ENCODE results near the gene PLEKHA4. TPM values are rescaled to one million over a fixed set of nuclear protein-coding genes. Genes with fewer than 3 reads are reported as not detected.

PLEKHA4 gene
- total and polyA plus RNA-seq, 9 of the 15 experiments (the other 6 are each of a cell fraction or from before 2014, with no cell fraction given): 0.07 to 30.8 (median 11.4) TPM

- TF ChIP-seq CXXC5 (CRISPR knock-in tag; IDR thresholded peaks at IDR 0.05) (peak; percentile 87), BCL6 (CRISPR knock-in tag; IDR thresholded peaks at IDR 0.05) (peak; percentile 86), ZKSCAN8 (CRISPR knock-in tag; IDR thresholded peaks at IDR 0.05) (peak; percentile 84), ZFP1 (CRISPR knock-in tag; IDR thresholded peaks at IDR 0.05) (peak; percentile 63; the same call in 1 of the 2 replicates), ZNF140 (CRISPR knock-in tag; IDR thresholded peaks at IDR 0.05) (peak; percentile 80; the same call in 1 of the 2 replicates), DIDO1 (tag; IDR thresholded peaks at IDR 0.05; ENCODE audit: low read depth) (peak; percentile 80), ZNF347 (CRISPR knock-in tag; IDR thresholded peaks at IDR 0.05; ENCODE audit: low read depth) (peak; percentile 79; the same call in 1 of the 2 replicates), FOXJ3 (CRISPR knock-in tag; IDR thresholded peaks at IDR 0.05) (peak; percentile 42; the same call in 1 of the 2 replicates), MAZ (CRISPR knock-in tag; conservative IDR thresholded peaks at IDR 0.05 in 1 of 2, IDR thresholded peaks at IDR 0.05 in 1 of 2) (peak in 1 of 2 experiments; percentile 62; a peak in 2 of 4 replicates), MTF1 (CRISPR knock-in tag; IDR thresholded peaks at IDR 0.05; ENCODE audit: borderline replicate concordance) (0 out of 2 replicates have a peak, but pooled peaks have one; percentile 70), NFE2L1 (tag; IDR thresholded peaks at IDR 0.05; ENCODE audit: borderline replicate concordance, low read depth) (peak; percentile 22; the same call in 1 of the 2 replicates), ZNF3 (CRISPR knock-in tag; IDR thresholded peaks at IDR 0.05) (no peak), HOXB6 (CRISPR knock-in tag; IDR thresholded peaks at IDR 0.05; ENCODE audit: borderline replicate concordance) (peak; percentile 89; the same call in 1 of the 2 replicates), ZBTB17 (CRISPR knock-in tag; IDR thresholded peaks at IDR 0.05) (peak; percentile 86; the same call in 1 of the 2 replicates), ZNF41 (CRISPR knock-in tag; conservative IDR thresholded peaks at IDR 0.05) (peak; percentile 90), ZNF282 (CRISPR knock-in tag; IDR thresholded peaks at IDR 0.05) (no peak), PBX2 (CRISPR knock-in tag; IDR thresholded peaks at IDR 0.05; ENCODE audit: low read depth) (no peak), PBX2 (tag; conservative IDR thresholded peaks at IDR 0.05; ENCODE audit: low read depth) (peak; percentile 54; the same call in 1 of the 2 replicates), PPARD (CRISPR knock-in tag; IDR thresholded peaks at IDR 0.05) (peak; percentile 85), CBX3 (IDR thresholded peaks at IDR 0.05; ENCODE audit: borderline replicate concordance in 1 of 2, low read length in 2 of 2) (peak in 1 of 2 experiments; percentile 92; a peak in 2 of 3 replicates), RHOXF2B (CRISPR knock-in tag; conservative IDR thresholded peaks at IDR 0.05) (0 out of 2 replicates have a peak, but pooled peaks have one; percentile 74), ZNF561 (CRISPR knock-in tag; conservative IDR thresholded peaks at IDR 0.05) (0 out of 2 replicates have a peak, but pooled peaks have one; percentile 45), ETS1 (conservative IDR thresholded peaks at IDR 0.05; ENCODE audit: control insufficient read depth, low read depth, low read length) (peak; percentile 91; the same call in 1 of the 2 replicates), HDGF (IDR thresholded peaks at IDR 0.05) (no peak), GTF2A2 (tag; IDR thresholded peaks at IDR 0.05) (peak; percentile 91)
Measured at GRCh38 chr19:48881741-48882657, 13.6 kb upstream of the PLEKHA4 start (continued).
